GM21717 (cell line): Measurements from ENCODE around the gene PCNX1.
"Not testable (repeated sequence)": the region's sequence is repeated elsewhere in the genome, so short reads cannot be mapped to it uniquely, and the experiment has no call there.

Source experiments
- ATAC-seq: cut with Tn5 transposase; IDR thresholded peaks from one replicate; pipeline ENCODE4 v1.9.1; 2021; ENCODE audit warnings: mild to moderate bottlenecking, moderate library complexity; ENCODE audit not compliant: unreplicated experiment

Gene PCNX1

DNA sequence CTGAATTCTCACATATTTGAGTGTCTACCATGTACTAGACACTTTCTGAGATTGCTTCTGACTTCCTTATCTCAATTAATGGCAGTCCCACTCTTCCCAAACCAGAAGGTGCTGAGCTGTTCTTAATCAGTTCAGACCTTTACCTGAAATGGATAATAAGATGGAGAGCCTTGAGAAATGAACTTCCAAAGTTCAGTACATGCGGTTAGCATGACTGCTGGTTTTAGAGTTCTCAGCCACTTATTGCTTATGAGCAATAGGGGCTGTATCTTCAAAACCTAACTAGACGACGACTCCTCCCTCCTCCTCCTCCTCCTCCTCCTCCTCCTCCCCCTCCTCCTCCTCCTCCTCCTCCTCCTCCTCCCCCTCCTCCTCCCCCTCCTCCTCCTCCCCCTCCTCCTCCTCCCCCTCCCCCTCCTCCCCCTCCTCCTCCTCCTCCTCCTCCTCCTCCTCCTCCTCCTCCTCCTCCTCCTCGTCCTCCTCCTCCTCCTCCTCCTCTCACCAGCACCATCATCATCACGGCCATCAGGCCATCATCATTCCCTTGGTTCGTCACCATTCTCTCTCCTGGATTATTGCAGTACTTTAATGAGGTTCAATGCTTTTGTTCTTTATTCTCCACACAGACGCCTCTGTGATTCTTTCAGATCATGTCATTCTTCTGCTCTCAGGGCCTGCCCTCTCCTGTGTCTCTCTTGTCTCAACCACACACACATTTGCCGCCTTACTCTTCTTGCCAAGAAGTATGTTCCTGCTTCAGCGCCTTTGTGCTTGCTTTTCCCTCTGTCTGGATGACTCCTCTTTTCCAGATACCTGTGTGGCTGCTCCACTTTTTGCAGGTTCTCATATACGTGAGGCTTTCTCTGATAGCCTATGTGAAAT lies 2.7 kb downstream of the PCNX1 start:
- no peak for ATAC-seq

DNA sequence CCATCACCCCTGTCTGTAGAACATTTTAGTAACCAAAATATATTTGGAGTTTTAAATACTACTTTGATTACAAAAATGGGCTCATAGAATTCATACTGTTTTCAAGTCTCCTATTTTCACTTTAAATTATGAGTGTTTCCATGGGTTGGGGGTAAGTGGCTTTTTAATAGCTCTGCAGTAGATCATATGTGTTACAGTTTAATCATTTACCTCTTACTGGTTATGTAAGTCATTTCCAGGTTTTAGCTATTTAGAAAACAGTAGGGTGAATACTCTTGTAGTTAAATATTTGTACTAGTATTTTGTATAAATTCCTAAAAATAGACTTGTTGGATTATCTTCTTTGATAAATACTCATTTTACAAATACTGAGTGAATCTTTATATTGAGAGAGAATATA lies 8.2 kb downstream of the PCNX1 start:
- no peak for ATAC-seq

DNA sequence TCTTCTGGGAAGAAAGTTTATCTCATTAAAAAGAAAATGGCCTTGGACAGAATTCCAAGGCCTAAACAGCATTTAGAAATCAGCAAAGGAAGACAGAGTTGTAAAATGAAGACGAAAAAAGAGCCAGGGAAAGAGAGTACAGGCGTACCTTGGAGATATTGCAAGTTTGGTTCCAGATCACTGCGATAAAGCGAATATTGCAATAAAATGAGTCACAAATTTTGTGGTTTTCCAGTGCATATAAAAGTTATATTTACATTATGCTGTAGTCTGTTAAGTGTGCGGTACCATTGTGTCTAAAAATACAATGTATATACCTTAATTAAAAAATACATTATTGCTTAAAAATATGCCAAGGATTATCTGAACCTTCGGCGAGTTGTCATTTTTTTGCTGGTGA lies 9.0 kb downstream of the PCNX1 start:
- ATAC-seq: no peak

DNA sequence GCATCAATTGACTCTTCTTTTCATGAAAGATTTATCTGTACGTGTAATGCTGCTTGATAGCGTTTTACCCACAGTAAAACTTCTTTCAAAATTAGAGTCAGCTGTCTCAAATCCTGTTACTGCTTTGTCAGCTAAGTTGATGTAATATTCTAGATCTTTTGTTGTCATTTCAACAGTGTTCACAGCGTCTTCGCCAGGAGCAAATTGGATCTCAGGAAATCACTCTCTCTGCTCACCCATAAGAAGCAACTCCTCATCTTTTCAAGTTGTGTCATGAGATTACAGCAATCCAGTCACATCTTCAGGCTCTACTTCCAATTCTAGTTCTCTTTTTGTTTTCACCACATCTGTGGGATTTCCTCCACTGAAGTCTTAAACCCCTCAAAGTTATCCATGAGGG lies 9.5 kb downstream of the PCNX1 start:
- no peak for ATAC-seq

DNA sequence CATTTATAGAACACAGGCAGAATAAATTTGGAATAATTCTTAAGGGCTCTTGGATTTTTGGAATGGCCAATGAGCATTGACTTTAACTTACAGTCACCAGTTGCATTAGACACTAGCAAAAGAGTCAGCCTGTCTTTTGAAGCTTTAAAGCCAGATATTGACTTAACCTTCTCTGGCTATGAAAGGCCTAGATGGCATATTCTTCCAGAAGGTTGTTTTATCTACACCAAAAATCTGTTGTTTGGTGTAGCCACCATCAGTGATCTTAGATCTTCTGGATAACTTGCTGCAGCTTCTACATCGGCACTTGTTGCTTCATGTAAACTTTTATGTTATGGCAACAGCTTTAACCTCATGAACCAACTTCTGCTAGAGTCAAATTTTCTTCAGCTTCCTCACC lies 10.4 kb downstream of the PCNX1 start:
- no peak for ATAC-seq

DNA sequence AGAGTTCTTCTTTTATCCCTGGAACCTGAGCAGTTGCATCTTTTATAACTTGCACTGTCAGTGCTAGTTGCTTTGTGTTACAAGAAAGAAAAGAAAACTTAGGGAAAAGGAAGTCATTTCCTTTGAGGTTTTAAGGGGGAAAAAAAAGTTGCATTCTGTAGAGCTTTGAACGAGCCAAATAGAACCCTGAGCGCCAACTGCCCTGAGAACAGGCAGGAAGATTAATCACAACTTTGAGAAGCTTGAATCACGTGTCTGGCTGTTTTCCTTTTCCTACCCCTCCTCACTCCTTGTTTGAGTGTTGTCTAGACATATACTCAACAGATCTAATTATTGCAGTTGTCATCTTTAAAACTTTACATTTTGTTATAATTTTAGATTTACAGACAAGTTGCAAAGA lies 12.5 kb downstream of the PCNX1 start:
- no peak for ATAC-seq

DNA sequence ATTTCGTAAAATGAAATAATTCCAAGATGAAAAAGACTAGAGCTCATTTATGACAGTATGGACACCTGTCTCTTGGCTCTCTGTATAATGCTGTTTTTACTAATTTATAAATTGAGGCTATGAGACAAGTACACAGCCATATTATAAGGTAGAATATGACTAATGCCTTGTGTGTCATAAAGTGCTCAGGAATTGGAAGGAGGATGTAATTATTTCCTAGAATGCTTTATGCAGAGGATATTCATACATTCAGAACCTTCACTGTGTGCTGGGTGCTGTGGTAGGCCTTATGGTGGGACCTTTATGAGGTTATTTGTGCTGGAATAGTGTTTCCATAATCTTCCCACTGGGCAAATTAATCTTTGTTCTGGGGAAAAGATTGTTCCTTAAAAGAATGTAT lies 13.3 kb downstream of the PCNX1 start:
- ATAC-seq: no peak

DNA sequence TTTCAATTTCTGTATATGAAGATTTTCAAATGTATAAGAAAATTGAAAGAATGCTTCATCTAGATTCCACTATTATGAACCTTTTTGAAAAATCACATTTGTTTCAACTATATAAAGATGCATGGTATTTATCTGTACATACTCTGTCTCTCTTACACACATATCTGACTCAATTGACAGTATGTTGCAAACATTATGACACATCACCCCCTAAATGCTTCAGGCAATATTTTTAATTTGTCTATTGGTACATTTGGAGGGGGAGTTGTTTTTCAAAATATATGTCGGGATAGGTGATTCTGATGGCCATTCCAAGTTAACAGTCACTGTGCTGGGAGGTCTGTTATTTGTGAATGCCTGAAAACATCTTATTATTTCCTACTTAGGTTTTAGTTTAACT lies 14.4 kb downstream of the PCNX1 start:
- ATAC-seq: no peak

DNA sequence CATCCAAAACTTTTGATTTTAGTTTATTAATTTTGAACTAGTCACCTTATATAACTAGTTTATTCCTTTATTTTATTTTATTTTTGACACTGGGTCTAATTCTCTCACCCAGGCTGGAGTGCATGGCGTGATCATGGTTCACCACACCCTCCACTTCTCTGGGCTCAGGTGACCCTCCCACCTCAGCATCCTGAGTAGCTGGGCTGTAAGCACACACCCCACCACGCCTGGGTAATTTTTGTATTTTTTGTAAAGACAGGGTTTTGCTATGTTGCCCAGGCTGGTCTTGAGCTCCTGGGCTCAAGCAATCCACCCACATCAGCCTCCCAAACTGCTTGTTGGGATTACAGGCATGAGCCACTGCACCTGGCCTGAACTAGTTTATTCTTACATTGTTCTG lies 17.3 kb downstream of the PCNX1 start:
- ATAC-seq: no peak

DNA sequence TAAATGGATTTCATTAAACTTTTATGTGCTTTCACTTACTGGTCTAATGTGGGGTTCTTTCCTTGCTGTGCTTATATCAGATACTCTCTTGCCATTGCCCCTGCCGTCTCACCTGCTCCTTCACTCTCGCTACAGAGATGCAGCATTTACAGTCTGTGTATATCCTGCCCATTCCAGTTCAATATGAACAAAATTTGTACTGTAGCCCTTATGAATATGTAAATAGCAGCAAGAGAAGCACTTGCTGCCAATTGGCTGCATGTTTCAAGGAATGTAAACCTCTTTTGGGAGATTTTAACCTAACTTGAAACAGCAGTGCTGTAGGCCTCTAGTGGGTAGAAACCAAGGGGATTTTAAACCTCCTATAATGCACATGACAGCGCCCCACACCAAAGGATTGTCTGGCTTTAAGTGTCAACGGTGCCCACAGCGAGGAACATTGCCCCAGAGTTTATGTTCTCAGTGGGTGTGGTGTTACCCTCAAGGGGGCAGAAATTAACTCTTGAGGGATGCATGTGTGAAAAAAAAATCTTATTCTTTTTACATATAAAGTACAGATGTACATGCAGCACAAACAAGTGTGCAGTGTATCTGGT lies 19.1 kb downstream of the PCNX1 start:
- no peak for ATAC-seq

DNA sequence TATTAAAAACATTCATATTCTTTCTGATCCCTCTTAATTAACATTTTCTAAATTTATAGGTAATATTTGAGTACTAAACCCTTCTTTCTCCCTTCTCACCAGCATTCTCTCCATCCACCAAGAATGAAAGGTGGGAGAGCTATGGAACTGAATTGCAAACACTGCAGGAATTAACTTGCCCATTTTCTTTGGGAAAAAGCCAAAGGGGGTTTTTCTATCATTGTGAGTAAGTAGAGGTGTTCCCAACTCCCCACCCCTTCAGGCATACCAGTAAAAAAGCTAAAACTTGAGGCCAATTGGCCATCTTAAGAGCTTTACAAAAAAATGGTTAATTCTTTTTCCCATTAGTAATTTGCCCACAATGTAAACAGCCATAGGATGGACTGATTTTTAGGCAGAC lies 23.7 kb downstream of the PCNX1 start:
- ATAC-seq: no peak

DNA sequence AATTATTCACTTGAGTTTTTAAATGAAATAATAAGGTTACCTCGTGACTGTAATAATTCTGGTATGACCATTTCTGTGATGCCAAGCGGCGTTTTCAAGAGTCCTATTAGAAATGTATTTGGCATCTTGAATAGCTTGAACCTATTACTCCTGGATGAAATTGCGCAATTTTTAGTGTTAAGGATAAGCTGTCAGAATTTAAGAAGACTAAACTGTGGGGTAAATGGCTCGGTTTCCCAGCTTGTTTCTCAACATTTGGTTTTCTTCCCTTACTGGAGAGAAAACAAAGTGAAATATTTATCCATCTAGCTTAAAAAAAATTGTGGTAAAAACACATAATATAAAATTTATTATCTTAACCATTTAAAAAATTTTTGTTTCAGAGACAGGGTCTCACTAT lies 26.8 kb downstream of the PCNX1 start:
- ATAC-seq: no peak

DNA sequence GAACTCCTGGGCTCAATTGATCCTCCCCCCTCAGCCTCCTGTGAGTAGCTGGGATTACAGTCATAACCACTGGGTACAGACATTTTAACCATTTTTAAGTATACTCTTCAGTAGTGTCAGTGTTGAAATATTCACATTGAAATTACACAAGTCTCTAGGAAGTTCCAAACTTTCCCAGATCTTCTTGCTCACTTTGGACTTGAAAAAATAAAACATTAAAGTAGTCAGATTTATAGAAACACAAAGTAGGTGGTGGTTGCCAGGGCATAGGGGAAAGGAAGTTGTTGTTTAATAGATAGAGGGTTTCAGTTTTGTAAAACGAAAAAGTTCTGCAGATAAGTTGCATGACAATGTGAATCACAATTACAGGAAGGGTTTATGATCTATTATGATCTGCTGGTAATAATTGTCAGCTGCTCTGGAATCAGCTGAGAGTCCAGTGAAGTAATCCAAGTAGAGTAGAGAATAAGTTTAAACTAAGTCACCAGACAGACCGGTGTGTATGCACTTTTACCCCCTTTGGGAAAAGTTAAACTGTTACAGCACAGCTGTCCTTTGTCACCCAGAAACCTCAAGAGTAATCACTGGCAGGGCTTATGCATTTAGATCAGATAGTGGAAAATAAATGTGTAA lies 27.4 kb downstream of the PCNX1 start:
- ATAC-seq: peak; percentile 67

DNA sequence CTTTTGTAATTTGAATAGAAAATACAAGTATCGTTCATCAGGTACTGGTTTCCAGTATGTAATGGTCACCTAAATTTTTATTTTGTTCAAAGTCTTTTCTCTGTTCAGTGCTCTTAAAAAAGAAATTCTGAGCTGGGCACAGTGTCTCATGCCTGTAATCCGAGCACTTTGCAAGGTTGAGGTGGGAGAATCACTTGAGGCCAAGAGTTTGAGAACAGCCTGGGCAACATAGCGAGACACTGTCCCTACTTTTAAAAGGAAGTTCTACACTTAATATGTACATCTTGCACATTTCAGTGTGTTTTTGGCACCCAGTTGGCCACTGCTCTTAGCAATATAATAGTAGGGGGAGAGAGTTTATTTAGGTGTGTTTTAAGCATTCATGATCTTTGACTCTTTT lies 27.9 kb downstream of the PCNX1 start:
- no peak for ATAC-seq

DNA sequence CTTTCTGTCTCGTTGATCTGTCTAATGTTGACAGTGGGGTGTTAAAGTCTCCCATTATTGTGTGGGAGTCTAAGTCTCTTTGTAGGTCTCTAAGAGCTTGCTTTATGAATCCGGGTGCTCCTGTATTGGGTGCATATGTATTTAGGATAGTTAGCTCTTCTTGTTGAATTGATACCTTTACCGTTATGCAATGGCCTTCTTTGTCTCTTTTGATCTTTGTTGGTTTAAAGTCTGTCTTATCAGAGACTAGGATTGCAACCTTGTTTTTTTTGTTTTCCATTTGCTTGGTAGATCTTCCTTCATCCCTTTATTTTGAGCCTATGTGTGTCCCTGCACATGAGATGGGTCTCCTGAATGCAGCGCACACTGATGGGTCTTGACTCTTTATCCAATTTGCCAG lies 32.4 kb downstream of the PCNX1 start:
- ATAC-seq: not testable (repeated sequence)

DNA sequence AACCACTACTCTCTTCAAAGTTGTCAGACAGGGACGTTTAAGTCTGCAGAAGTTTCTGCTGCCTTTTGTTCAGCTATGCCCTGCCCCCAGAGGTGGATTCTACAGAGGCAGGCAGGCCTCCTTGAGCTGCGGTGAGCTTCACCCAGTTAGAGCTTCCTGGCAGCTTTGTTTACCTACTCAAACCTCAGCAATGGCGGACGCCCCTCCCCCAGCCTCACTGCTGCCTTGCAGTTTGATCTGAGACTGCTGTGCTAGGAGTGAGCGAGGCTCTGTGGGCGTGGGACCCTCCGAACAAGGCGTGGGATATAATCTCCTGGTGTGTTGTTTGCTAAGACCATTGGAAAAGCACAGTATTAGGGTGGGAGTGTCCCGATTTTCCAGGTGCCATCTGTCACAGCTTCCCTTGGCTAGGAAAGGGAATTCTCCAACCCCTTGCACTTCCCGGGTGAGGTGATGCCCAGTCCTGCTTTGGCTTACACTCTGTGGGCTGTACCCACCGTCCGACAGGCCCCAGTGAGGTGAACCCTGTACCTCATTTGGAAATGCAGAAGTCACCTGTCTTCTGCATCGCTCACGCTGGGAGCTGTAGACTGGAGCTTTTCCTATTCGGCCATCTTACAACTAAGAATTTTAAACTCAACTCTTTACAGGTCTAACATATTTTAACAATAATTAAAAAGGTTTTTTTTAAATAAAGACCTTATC lies 34.5 kb downstream of the PCNX1 start:
- ATAC-seq: not testable (repeated sequence)

DNA sequence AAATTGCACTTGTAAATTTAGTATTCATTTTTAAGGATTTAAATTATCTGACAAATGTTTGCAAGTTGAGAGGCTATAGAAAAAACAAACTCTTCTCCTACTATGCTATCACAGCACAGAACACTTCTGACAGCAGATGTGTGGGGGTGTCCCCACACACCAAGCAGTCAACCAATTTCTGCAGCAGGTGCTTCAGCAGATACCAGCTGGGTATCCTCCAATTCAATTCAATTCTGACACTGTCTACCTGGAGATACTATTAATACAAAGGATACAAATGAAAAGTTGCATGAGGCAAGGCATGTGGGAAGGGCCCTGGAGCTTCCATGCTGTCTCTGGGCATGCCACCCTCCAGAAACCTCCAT lies 35.1 kb downstream of the PCNX1 start:
- ATAC-seq: no peak

DNA sequence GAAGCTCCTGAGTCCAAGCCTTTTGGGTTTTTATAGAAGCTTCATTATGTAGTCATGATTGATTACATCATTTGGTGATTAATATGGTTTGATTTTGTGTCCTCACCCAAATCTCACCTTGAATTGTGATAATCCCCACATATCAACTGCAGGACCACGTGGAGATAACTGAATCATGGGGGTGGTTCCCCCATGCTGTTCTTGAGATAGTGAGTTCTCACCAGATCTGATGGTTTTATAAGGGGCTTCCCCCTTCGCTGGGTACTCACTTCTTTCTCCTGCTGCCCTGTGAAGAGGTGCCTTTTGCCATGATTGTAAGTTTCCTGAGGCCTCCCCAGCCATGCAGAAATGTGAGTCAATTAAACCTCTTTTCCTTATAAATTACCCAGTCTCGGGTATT lies 35.5 kb downstream of the PCNX1 start:
- ATAC-seq: not testable (repeated sequence)

DNA sequence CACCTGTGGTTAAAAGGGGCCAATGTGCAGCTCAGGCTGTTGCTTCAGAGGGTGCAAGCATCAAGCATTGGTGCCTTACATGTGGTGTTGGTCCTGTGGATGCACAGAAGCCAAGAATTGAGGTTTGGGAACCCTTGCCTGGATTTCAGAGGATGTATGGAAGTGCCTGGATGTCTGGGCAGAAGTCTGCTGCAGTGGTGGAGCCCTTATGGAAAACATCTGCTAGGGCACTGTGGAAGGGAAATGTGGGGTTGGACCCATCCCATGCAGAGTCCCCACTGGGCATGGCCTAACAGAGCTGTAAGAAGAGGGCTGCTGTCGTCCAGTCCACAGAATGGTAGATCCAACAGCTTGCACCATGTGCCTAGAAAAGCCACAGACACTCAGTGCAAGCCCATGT lies 36.6 kb downstream of the PCNX1 start:
- no peak for ATAC-seq

DNA sequence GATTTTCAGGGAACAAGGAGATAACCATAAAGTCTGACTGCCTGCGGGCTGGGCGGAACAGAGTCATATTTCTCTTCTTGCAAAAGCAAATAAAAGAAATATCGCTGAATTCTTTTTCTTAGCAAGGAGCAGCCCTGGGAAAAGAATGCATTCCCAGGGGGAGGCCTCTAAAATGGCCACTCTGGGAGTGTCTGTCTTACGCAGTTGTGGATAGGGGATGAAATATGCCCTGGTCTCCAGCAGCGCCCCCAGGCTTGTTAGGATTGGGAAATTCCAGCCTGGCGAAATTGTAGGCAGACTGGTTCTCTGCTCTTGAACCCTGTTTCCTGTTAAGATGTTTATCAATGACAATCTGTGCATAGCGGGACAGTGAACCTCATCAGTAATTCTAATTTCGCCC lies 40.5 kb downstream of the PCNX1 start:
- no peak for ATAC-seq

DNA sequence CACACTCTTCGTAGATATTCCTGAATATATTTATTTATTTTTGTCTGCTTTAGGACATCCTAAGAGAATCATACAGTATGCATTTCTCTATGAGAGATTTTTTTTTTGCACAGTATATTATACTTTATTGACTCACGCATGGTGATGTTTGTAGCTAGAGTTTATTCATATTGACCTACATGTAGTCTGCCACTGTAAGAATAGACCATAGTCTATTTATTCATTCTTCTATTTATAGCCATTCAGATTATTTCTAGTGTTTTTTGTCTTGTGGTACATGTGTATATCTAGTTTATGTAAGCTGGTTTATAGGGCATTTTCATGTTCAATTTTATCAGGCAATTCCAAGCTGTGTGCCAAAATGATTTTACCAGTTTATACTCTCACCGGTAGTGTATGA lies 45.2 kb downstream of the PCNX1 start:
- ATAC-seq: no peak

DNA sequence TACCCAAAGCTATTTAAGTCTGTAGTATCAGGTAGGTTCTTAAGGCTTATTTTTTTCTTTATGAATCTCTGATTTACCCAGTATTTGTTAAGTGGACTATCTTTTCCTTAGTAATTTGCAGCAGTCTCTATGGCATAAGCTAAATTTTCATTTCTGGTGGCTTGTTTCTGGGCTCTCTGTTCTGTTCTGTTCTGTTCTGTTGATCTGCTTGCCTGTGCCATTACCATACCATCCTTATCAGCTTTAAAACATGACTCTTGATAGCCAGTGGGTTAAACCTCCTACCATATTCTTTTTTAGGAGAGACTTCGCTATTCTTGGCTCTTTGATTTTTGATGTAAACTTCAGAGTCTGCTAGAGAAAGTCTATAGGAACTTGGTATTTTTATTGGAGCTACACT lies 46.8 kb downstream of the PCNX1 start:
- no peak for ATAC-seq
